Muscle of leg (tissue), 11 donors: ENCODE data around the gene MBTPS2. TPM values are rescaled to one million over a fixed set of nuclear protein-coding genes. Genes with fewer than 3 reads are reported as not detected.
A peak's percentile ranks its signal among the peaks of the same experiment; 100 is the strongest.
"Not testable (repeated sequence)": the region's sequence is repeated elsewhere in the genome, so short reads cannot be mapped to it uniquely, and the experiment has no call there.

Experiments used
- DNase-seq: peaks from one replicate; pipeline ENCODE4 v3.0.0; 2013
- H3K27ac ChIP-seq: one replicate; pipeline ENCODE4 v1.5.1; 2013; ENCODE audit warnings: mild to moderate bottlenecking, low read length, control low read depth
- H3K27me3 ChIP-seq: one replicate; pipeline ENCODE4 v1.6.1; 2013; ENCODE audit warnings: low read length; ENCODE audit not compliant: control insufficient read depth, insufficient read depth
- H3K36me3 ChIP-seq: one replicate; pipeline ENCODE4 v1.6.1; 2013; ENCODE audit warnings: low read length; ENCODE audit not compliant: control insufficient read depth, insufficient read depth
- H3K4me1 ChIP-seq: one replicate; pipeline ENCODE4 v1.6.1; 2013; ENCODE audit warnings: low read length; ENCODE audit not compliant: control insufficient read depth, insufficient read depth
- H3K4me3 ChIP-seq: one replicate; pipeline ENCODE4 v1.5.1; 2013; ENCODE audit warnings: low read length, control low read depth
- H3K9me3 ChIP-seq: replicated peaks from 2 replicates; pipeline ENCODE4 v1.6.1; 2013; ENCODE audit warnings: low read depth, low read length; ENCODE audit not compliant: control insufficient read depth
- WGBS: methylation state at CpG from one replicate; pipeline ENCODE4 v1.1.5; 2013; ENCODE audit warnings: missing lambda C conversion rate; ENCODE audit not compliant: insufficient coverage; 5-methylcytosine and 5-hydroxymethylcytosine counted together
- polyA plus RNA-seq, 8 donors: library from polyadenylated mRNA; unstranded; fragments of 120-200 nt; gene quantifications; one replicate each; pipeline versions ENCODE4 v1.2.1 to v1.2.3, GENCODE V29; 2013; ENCODE audit warnings: inconsistent platforms in 1 of 8, low replicate concordance in 1 of 8; ENCODE audit not compliant: insufficient read length in 8 of 8, insufficient read depth in 1 of 8
- total RNA-seq: library from RNA; stranded (reverse); fragments of 120-200 nt; gene quantifications from one replicate; pipeline ENCODE4 v1.2.4, GENCODE V29; 2013

MBTPS2 gene
- total and polyA plus RNA-seq, 9 donors = 10.7 to 23.1 (median 21.1) TPM

DNA sequence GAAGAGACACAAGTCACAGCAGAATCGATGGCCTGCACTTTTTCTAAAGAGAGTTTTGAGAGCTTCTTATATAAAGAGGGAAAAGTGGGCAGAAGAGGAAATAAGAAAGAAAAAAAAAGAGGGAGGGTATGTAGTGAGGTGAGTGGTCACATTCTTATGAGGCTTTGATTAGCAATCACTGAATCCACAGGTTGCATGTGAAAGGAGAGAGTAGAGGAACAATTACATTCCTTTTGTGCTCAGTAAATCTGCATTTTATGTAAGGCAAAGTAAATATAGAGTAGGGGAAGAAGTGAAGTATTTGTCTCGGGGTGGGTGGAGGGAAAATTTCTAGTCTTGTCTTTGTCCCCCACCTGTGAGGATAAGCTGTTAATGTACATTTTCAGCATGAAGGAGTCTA, 26.8 kb upstream of the MBTPS2 start:
- 73% methylated on average over 2 of the region's 2 CpGs for WGBS
- Histone ChIP-seq H3K9me3 (no peaks in the 10 kb centered on the region), H3K27ac (no peak overlapping the region)

GRCh38 chrX:21813612-21814368, 25.6 kb upstream of the MBTPS2 start:
- Histone ChIP-seq H3K9me3 (no peaks in the 10 kb centered on the region), H3K27me3 (peaks cover 9% of the 10 kb centered on the region)

More for the DNA sequence above, 26.8 kb upstream of the MBTPS2 start:
- H3K27me3 ChIP-seq = peaks cover 10% of the 10 kb centered on the region
- H3K36me3 ChIP-seq = no peaks in the 10 kb centered on the region
- no peak overlapping the region for H3K4me3 ChIP-seq
- no peak for DNase-seq
- no peaks in the 10 kb centered on the region for H3K4me1 ChIP-seq

GRCh38 chrX:21816136-21816535, 23.3 kb upstream of the MBTPS2 start:
- Histone ChIP-seq H3K36me3 (no peaks in the 10 kb centered on the region), H3K9me3 (no peaks in the 10 kb centered on the region), H3K27me3 (peaks cover 4% of the 10 kb centered on the region), H3K4me1 (no peaks in the 10 kb centered on the region), H3K4me3 (no peak overlapping the region), H3K27ac (no peak overlapping the region)
- no peak for DNase-seq
- 58% methylated on average over 4 of the region's 5 CpGs for WGBS

More at GRCh38 chrX:21813612-21814368, 25.6 kb upstream of the MBTPS2 start:
- H3K4me3 ChIP-seq = no peak overlapping the region
- no peaks in the 10 kb centered on the region for H3K4me1 ChIP-seq
- H3K27ac ChIP-seq = no peak overlapping the region
- no peak for DNase-seq
- H3K36me3 ChIP-seq = no peaks in the 10 kb centered on the region

DNA sequence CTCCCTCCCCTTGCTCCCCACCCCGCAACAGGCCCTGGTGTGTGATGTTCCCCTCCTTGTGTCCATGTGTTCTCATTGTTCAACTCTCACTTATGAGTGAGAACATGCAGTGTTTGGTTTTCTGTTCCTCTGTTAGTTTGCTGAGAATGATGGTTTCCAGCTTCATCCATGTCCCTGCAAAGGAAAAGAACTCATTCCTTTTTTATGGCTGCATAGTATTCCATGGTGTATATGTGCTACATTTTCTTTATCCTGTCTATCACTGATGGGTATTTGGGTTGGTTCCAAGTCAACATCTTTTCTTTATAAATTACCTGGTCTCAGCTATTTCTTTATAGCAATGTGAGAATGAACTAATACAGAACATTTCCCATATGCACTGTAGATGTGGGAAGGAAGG, 19.2 kb upstream of the MBTPS2 start:
- not testable (repeated sequence) for H3K4me1 ChIP-seq, H3K36me3 ChIP-seq, H3K4me3 ChIP-seq, H3K27me3 ChIP-seq, DNase-seq, H3K9me3 ChIP-seq, H3K27ac ChIP-seq
- WGBS = no CpG with 5 or more reads among the region's 1 CpG

DNA sequence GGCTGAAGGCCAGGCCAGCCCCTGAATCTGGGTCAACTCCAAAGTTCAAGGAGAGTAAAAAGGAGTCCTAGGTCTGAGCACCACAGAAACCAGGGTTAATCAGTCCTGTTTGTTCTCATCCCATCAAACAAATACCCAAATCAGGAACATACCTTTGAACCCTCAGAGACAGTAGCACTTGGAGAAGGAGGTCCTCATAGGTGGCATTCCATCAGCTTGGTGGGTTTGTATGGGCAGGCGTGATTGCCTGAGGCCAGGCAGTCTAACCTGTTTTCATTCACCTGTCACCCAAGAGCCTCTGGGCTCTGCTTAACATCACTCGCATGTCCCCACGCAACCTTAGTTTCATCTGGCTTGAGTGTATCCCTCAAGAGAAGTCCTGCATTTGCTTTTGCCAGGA, 17.5 kb upstream of the MBTPS2 start:
- Histone ChIP-seq H3K27ac (no peak overlapping the region), H3K9me3 (no peaks in the 10 kb centered on the region), H3K36me3 (no peaks in the 10 kb centered on the region), H3K4me3 (no peak overlapping the region), H3K4me1 (no peaks in the 10 kb centered on the region), H3K27me3 (peaks cover 3% of the 10 kb centered on the region)
- no peak for DNase-seq
- 73% methylated on average over 3 of the region's 3 CpGs for WGBS

- WGBS = no CpG with 5 or more reads among the region's 2 CpGs
- no peak overlapping the region for H3K27ac ChIP-seq
- H3K9me3 ChIP-seq = no peaks in the 10 kb centered on the region
- H3K4me3 ChIP-seq = no peak overlapping the region
- no peaks in the 10 kb centered on the region for H3K36me3 ChIP-seq
- H3K4me1 ChIP-seq = no peaks in the 10 kb centered on the region
- no peak for DNase-seq
- peaks cover 7% of the 10 kb centered on the region for H3K27me3 ChIP-seq
Measured at GRCh38 chrX:21831496-21831895, 7.9 kb upstream of the MBTPS2 start.

GRCh38 chrX:21837056-21837455, 2.4 kb upstream of the MBTPS2 start:
- no CpG with 5 or more reads among the region's 2 CpGs for WGBS
- peaks cover 23% of the 10 kb centered on the region for H3K27me3 ChIP-seq
- H3K4me3 ChIP-seq = no peak overlapping the region
- peaks cover 3% of the 10 kb centered on the region for H3K4me1 ChIP-seq
- no peaks in the 10 kb centered on the region for H3K9me3 ChIP-seq
- no peaks in the 10 kb centered on the region for H3K36me3 ChIP-seq
- no peak for DNase-seq
- no peak overlapping the region for H3K27ac ChIP-seq

DNA sequence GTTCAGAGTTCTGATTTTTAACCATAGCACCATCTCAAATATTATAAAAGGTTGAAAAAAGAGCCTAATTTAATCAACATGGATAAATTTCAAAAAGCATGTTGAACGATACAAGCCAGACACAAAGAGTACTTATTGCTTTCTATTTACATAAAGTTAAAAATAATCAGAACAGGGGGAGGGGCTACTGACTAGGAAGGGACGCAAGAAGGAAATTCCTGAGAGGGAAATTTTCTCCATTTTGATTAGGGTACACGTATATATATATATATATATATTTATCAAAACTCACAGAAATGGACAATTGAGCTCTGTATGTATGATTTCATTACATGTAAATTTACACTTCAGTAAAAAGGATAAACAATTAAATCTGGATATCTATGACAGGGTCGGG, 482 bp upstream of the MBTPS2 start:
- Histone ChIP-seq H3K4me1 (peaks cover 3% of the 10 kb centered on the region), H3K36me3 (no peaks in the 10 kb centered on the region), H3K4me3 (peak overlapping the region; percentile 76), H3K27me3 (peaks cover 20% of the 10 kb centered on the region), H3K27ac (peak overlapping the region; percentile 82), H3K9me3 (no peaks in the 10 kb centered on the region)
- no CpG with 5 or more reads among the region's 4 CpGs for WGBS
- peak; percentile 49 for DNase-seq

GRCh38 chrX:21840193-21840545, 752 bp downstream of the MBTPS2 start:
- Histone ChIP-seq H3K27ac (peak overlapping the region; percentile 82), H3K4me1 (peaks cover 3% of the 10 kb centered on the region), H3K9me3 (no peaks in the 10 kb centered on the region), H3K27me3 (peaks cover 23% of the 10 kb centered on the region), H3K36me3 (peaks cover 3% of the 10 kb centered on the region), H3K4me3 (peak overlapping the region; percentile 76)
- no peak for DNase-seq
- WGBS = 33% methylated on average over 4 of the region's 6 CpGs

- DNase-seq = no peak
- Histone ChIP-seq H3K27me3 (peaks cover 14% of the 10 kb centered on the region), H3K36me3 (peaks cover 3% of the 10 kb centered on the region), H3K4me1 (peaks cover 3% of the 10 kb centered on the region), H3K9me3 (no peaks in the 10 kb centered on the region), H3K4me3 (no peak overlapping the region), H3K27ac (no peak overlapping the region)
- WGBS = no CpG with 5 or more reads among the region's 5 CpGs
Measured at GRCh38 chrX:21843179-21843578, 3.8 kb downstream of the MBTPS2 start.

DNA sequence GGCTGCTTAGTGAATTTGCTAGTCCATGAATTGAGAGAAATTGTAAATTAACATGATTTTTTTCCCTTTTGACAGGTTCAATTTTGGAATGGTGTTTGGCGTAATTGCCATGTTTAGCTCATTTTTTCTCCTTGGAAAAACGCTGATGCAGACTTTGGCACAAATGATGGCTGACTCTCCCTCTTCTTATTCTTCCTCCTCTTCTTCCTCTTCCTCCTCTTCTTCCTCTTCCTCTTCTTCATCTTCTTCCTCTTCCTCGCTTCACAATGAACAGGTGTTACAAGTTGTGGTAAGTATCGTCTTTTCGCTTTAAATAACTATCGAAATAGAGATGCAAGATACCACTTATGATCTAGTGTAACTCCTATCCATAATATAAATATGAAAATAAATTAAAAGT, 5.7 kb downstream of the MBTPS2 start:
- no CpG with 5 or more reads among the region's 6 CpGs for WGBS
- Histone ChIP-seq H3K27me3 (peaks cover 5% of the 10 kb centered on the region), H3K36me3 (peaks cover 3% of the 10 kb centered on the region), H3K27ac (no peak overlapping the region), H3K4me1 (peaks cover 3% of the 10 kb centered on the region), H3K4me3 (no peak overlapping the region), H3K9me3 (no peaks in the 10 kb centered on the region)
- DNase-seq = no peak
